GM20000 (cell line): ENCODE data around the gene BSN.

Experiments used
- DNase-seq: peaks from one replicate; pipeline ENCODE4 v3.0.0; 2012; ENCODE audit warnings: low spot score
- CTCF ChIP-seq: IDR thresholded peaks from 2 replicates; pipeline ENCODE4 v1.5.1; 2012; ENCODE audit warnings: mild to moderate bottlenecking, control low read depth; ENCODE audit errors: extremely low read depth, missing control alignments

BSN gene

GRCh38 chr3:49530701-49531100 is 23.6 kb upstream of the BSN start:
- no peak for TF ChIP-seq CTCF
- DNase-seq, result no peak

GRCh38 chr3:49531218-49531617 is 23.1 kb upstream of the BSN start:
- no peak for DNase-seq
- no peak for TF ChIP-seq CTCF

- TF ChIP-seq CTCF, result no peak
- no peak for DNase-seq
Observed at GRCh38 chr3:49531715-49532114, 22.6 kb upstream of the BSN start.

- no peak for DNase-seq
- TF ChIP-seq CTCF, result no peak
Observed at GRCh38 chr3:49533031-49533430, 21.2 kb upstream of the BSN start.

GRCh38 chr3:49533786-49534519 is 20.3 kb upstream of the BSN start:
- no peak for TF ChIP-seq CTCF
- DNase-seq, result no peak

GRCh38 chr3:49534581-49535441 is 19.5 kb upstream of the BSN start:
- no peak for DNase-seq
- TF ChIP-seq CTCF, result no peak

GRCh38 chr3:49535971-49536874 is 18.1 kb upstream of the BSN start:
- TF ChIP-seq CTCF, result no peak
- DNase-seq, result no peak
